ENCODE data around the gene HSD17B4. TPM values are rescaled to one million over a fixed set of nuclear protein-coding genes. Genes with fewer than 3 reads are reported as not detected.
A peak's percentile ranks its signal among the peaks of the same experiment; 100 is the strongest.

HSD17B4 gene
- total and polyA plus RNA-seq, 9 of the 15 experiments (the other 6 are each of a cell fraction or from before 2014, with no cell fraction given), result 50.6 to 187 (median 94.6) TPM

GRCh38 chr5:119411361-119412278, 40.7 kb upstream of the HSD17B4 start (continued):
- TF ChIP-seq MITF (IDR thresholded peaks at IDR 0.05) (no peak), YY1 (IDR thresholded peaks at IDR 0.05; ENCODE audit: borderline replicate concordance in 1 of 3, control insufficient read depth in 1 of 3, extremely low read depth in 1 of 3, insufficient read depth in 3 of 3, insufficient read length in 1 of 3, insufficient replicate concordance in 2 of 3, low read depth in 1 of 3, low read length in 2 of 3) (no peak), ARID3B (CRISPR knock-in tag; IDR thresholded peaks at IDR 0.05; ENCODE audit: borderline replicate concordance) (no peak), ZNF12 (CRISPR knock-in tag; IDR thresholded peaks at IDR 0.05) (no peak), ZC3H11A (IDR thresholded peaks at IDR 0.05; ENCODE audit: low read depth, low read length) (no peak), ZNF830 (CRISPR knock-in tag; IDR thresholded peaks at IDR 0.05) (no peak), MBD1 (CRISPR knock-in tag; IDR thresholded peaks at IDR 0.05) (no peak), SRSF1 (IDR thresholded peaks at IDR 0.05; ENCODE audit: low read depth, low read length) (no peak), E2F6 (IDR thresholded peaks at IDR 0.05; ENCODE audit: borderline replicate concordance in 1 of 2, extremely low read depth in 1 of 2, insufficient read depth in 1 of 2, insufficient read length in 1 of 2, low read depth in 1 of 2, low read length in 1 of 2, poor library complexity in 1 of 2, severe bottlenecking in 1 of 2) (no peak), ZNF561 (CRISPR knock-in tag; conservative IDR thresholded peaks at IDR 0.05) (no peak), PKNOX1 (IDR thresholded peaks at IDR 0.05) (peak; percentile 74), ELK3 (CRISPR knock-in tag; IDR thresholded peaks at IDR 0.05) (no peak), ZNF354B (CRISPR knock-in tag; IDR thresholded peaks at IDR 0.05) (no peak), GATAD2B (IDR thresholded peaks at IDR 0.05; ENCODE audit: borderline replicate concordance) (0 out of 2 replicates have a peak, but pooled peaks have one; percentile 33), MEF2A (IDR thresholded peaks at IDR 0.05; ENCODE audit: control insufficient read depth, low read depth, low read length) (no peak), POLR2A (conservative IDR thresholded peaks at IDR 0.05) (no peak), TFAM (CRISPR knock-in tag; conservative IDR thresholded peaks at IDR 0.05) (no peak)
